HG03521 (cell line): Measurements from ENCODE around the gene TSFM.
A peak's percentile ranks its signal among the peaks of the same experiment; 100 is the strongest.

Experiments
- ATAC-seq: cut with Tn5 transposase; IDR thresholded peaks from one replicate; pipeline ENCODE4 v1.9.1; 2021; ENCODE audit warnings: mild to moderate bottlenecking, moderate library complexity; ENCODE audit not compliant: unreplicated experiment

Gene TSFM

GRCh38 chr12:57832966-57833365 is 50.4 kb downstream of the TSFM start:
- ATAC-seq, result no peak

GRCh38 chr12:57833672-57834071 is 51.1 kb downstream of the TSFM start:
- no peak for ATAC-seq

- no peak for ATAC-seq
These were observed 51.7 kb downstream of the TSFM start for GRCh38 chr12:57834086-57834876.

- no peak for ATAC-seq
These were observed 53.0 kb downstream of the TSFM start for GRCh38 chr12:57835366-57836288.

- ATAC-seq, result no peak
These were observed 54.1 kb downstream of the TSFM start for GRCh38 chr12:57836442-57837375.

GRCh38 chr12:57837864-57838562 is 55.4 kb downstream of the TSFM start:
- no peak for ATAC-seq

- ATAC-seq, result peak; percentile 28
These were observed 56.2 kb downstream of the TSFM start for GRCh38 chr12:57838594-57839302.

GRCh38 chr12:57839996-57840395 is 57.4 kb downstream of the TSFM start:
- no peak for ATAC-seq

GRCh38 chr12:57840726-57841125 is 58.1 kb downstream of the TSFM start:
- ATAC-seq, result no peak

- no peak for ATAC-seq
These were observed 58.9 kb downstream of the TSFM start for GRCh38 chr12:57841445-57841844.

- no peak for ATAC-seq
These were observed 60.0 kb downstream of the TSFM start for GRCh38 chr12:57842342-57843294.

- no peak for ATAC-seq
These were observed 62.3 kb downstream of the TSFM start for GRCh38 chr12:57844709-57845477.

- peak; percentile 29 for ATAC-seq
These were observed 63.1 kb downstream of the TSFM start for GRCh38 chr12:57845478-57846284.

GRCh38 chr12:57846285-57846576 is 63.6 kb downstream of the TSFM start:
- ATAC-seq, result peak; percentile 1

- peak; percentile 25 for ATAC-seq
These were observed 64.2 kb downstream of the TSFM start, which contains the start of gene CTDSP2 for GRCh38 chr12:57846577-57847319. CTDSP2 (minus strand) TSS chr12:57846729; CDS start chr12:57846435, 294 bp downstream.
